ENCODE data around the gene RYR2. TPM values are rescaled to one million over a fixed set of nuclear protein-coding genes. Genes with fewer than 3 reads are reported as not detected.

The RYR2 gene
- total and polyA plus RNA-seq, 9 of the 15 experiments (the other 6 are each of a cell fraction or from before 2014, with no cell fraction given), result 0.03 to 0.42 (median 0.14) TPM

DNA sequence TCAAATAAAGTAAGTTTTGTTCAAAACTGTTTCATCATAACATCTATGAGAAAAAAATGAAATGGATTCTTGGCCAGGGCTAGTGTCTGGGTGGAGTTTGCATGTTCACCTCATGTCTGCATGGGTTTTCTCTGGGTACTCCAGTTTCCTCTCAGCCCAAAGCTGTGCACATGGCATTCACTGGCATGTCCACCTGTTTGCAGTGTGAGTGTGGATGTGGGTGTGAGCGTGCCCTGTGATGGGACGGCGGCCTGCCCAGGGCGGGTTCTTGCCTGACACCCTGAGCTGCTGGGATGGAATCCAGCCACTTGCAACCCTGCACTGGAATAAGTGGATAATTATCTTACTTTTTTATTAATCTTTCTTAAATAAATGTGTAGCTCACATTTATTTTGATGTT is 185.5 kb downstream of the RYR2 start:
- H3K4me1 ChIP-seq (replicated peaks in 1 of 2; ENCODE audit: control insufficient read depth in 2 of 2, insufficient read depth in 2 of 2, low read length in 2 of 2), result no peaks in the 10 kb centered on the region
- no peak overlapping the region for H3K4me3 ChIP-seq
- intact Hi-C loops (cut with micrococcal nuclease), result no loop called here
- TF ChIP-seq THAP7 (CRISPR knock-in tag; IDR thresholded peaks at IDR 0.05), result no peak
- TF ChIP-seq ATF7 (IDR thresholded peaks at IDR 0.05), result no peak
- TF ChIP-seq, protein P1, sequence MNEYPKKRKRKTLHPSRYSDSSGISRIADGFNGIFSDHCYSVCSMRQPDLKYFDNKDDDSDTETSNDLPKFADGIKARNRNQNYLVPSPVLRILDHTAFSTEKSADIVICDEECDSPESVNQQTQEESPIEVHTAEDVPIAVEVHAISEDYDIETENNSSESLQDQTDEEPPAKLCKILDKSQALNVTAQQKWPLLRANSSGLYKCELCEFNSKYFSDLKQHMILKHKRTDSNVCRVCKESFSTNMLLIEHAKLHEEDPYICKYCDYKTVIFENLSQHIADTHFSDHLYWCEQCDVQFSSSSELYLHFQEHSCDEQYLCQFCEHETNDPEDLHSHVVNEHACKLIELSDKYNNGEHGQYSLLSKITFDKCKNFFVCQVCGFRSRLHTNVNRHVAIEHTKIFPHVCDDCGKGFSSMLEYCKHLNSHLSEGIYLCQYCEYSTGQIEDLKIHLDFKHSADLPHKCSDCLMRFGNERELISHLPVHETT (CRISPR knock-in tag; conservative IDR thresholded peaks at IDR 0.05 in 1 of 2, IDR thresholded peaks at IDR 0.05 in 1 of 2), result no peak
- TF ChIP-seq EHMT2 (IDR thresholded peaks at IDR 0.05), result no peak
- no peak for TF ChIP-seq ZNF778 (CRISPR knock-in tag; IDR thresholded peaks at IDR 0.05)
- no peaks in the 10 kb centered on the region for H3K36me3 ChIP-seq (ENCODE audit: control insufficient read depth, insufficient read depth, low read length)
- H3K9me3 ChIP-seq (replicated peaks; ENCODE audit: control insufficient read depth, insufficient read depth, low read depth, low read length), result no peaks in the 10 kb centered on the region
- no peaks in the 10 kb centered on the region for H3K27me3 ChIP-seq (ENCODE audit: control insufficient read depth in 2 of 2, insufficient read depth in 2 of 2, low read length in 2 of 2)
- WGBS (ENCODE audit: insufficient coverage, low coverage, missing lambda C conversion rate), result 0% methylated on average over 4 of the region's 4 CpGs
- CTCF ChIA-PET (ENCODE audit: low intra/inter-chr PET ratio), result no interaction called here
- DNase-seq (ENCODE audit: extremely low read depth in 1 of 4, low spot score in 3 of 4) (no peak), ATAC-seq (no peak), FAIRE-seq (no peak)
- no peak overlapping the region for H3K27ac ChIP-seq (ENCODE audit: extremely low read depth, low read depth, low read length)
- POLR2A ChIA-PET, result no interaction called here
- no peak overlapping the region for H2AFZ ChIP-seq (ENCODE audit: low read depth, low read length)
- no peak overlapping the region for H3K9ac ChIP-seq (ENCODE audit: insufficient read depth in 1 of 2, low read depth in 2 of 2, low read length in 2 of 2)
- no peaks in the 10 kb centered on the region for H4K20me1 ChIP-seq (replicated peaks; ENCODE audit: control insufficient read depth, insufficient read depth, low read length)
- no peaks in the 10 kb centered on the region for H3K79me2 ChIP-seq (ENCODE audit: control insufficient read depth, insufficient read depth, low read length)
- no peak overlapping the region for H3K4me2 ChIP-seq (ENCODE audit: insufficient read depth, low read length)
- in situ Hi-C loops (cut with MboI), result no loop called here
- no TSS peak for BruUV-seq (replicated peaks)
- H3K9me1 ChIP-seq (ENCODE audit: control insufficient read depth, insufficient read depth, low read length), result no peaks in the 10 kb centered on the region
